ENCODE measurements around the gene SIK2. TPM values are rescaled to one million over a fixed set of nuclear protein-coding genes. Genes with fewer than 3 reads are reported as not detected.
"Not testable (repeated sequence)": the region's sequence is repeated elsewhere in the genome, so short reads cannot be mapped to it uniquely, and the experiment has no call there.

The SIK2 gene
- total and polyA plus RNA-seq, 2 donors (not counting 3 experiments of a cell fraction or from before 2014, with no cell fraction given), result 14.6 to 17.1 TPM

DNA sequence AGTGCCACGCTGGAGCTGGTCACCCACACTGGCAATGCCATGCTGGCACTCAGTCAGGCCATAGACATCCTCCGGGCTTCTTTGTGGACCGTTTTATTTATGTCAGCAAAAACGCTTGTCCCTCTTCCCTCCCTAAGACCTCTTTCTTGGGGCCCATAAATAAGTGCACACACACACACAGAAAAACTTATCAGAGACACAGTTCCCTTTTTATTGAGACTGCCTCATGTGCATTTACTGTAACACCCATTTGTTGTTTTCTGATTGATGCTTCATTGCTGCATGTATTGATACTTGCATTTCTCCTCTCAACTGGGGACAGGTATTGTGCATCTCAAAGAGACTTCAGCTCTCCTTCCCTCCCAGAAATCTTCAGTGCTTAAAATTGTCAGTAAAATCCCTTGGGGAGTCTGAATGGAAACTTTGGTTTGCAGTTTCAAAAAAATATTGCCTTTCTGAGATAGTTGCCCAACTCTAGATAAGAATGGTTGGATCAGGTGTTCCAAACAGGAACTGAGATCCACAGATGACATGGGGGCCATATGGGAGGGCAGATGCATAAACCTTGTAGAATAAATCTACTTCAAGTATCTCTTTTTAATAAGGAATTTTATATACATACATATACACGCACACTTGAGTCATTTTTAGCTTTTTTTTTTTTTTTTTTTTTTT is 113.0 kb downstream of the SIK2 start:
- Histone ChIP-seq H3K9ac (replicated peaks; ENCODE audit: extremely low read depth, insufficient read depth, low read length) (no peak overlapping the region), H3K27ac (ENCODE audit: insufficient read depth, low read depth, low read length) (no peak overlapping the region), H3K9me1 (replicated peaks; ENCODE audit: control insufficient read depth, extremely low read depth, insufficient read depth, low read length) (no peaks in the 10 kb centered on the region), H3K36me3 (ENCODE audit: control insufficient read depth in 2 of 2, extremely low read depth in 1 of 2, insufficient read depth in 2 of 2, low read length in 2 of 2) (peaks cover 0 to 11% of the 10 kb centered on the region in 2 experiments), H3K9me3 (replicated peaks; ENCODE audit: control insufficient read depth, insufficient read depth, low read length) (no peaks in the 10 kb centered on the region), H3K27me3 (ENCODE audit: control insufficient read depth in 2 of 2, insufficient read depth in 2 of 2, low read length in 2 of 2) (no peaks in the 10 kb centered on the region), H4K20me1 (replicated peaks; ENCODE audit: control insufficient read depth, extremely low read depth, insufficient read depth, low read length) (no peaks in the 10 kb centered on the region), H3K4me1 (ENCODE audit: control insufficient read depth, extremely low read depth, insufficient read depth, low read length) (peaks cover 6% of the 10 kb centered on the region), H3K79me2 (ENCODE audit: control insufficient read depth, insufficient read depth, low read length) (no peaks in the 10 kb centered on the region), H3K4me2 (ENCODE audit: insufficient read depth, low read length) (no peak overlapping the region), H2AFZ (ENCODE audit: low read depth, low read length) (no peak overlapping the region), H3K4me3 (replicated peaks in 1 of 3; ENCODE audit: insufficient read depth in 1 of 3, low read depth in 1 of 3, low read length in 3 of 3) (no peak overlapping the region)
- dilution Hi-C loops (cut with MboI; ENCODE audit: extremely low pct_ligation_motif_present, low sequenced_read_pairs) (no loop called here), intact Hi-C loops (cut with micrococcal nuclease) (loop anchor here (5.0 kb wide), 1 partner anchor 83 kb away; no protein-coding TSS in a partner anchor)
- FAIRE-seq (no peak), DNase-seq (ENCODE audit: low read depth, low spot score) (no peak)
- no peak for TF ChIP-seq POLR2A (IDR thresholded peaks at IDR 0.05; ENCODE audit: low read depth, low read length)
- TF ChIP-seq MYC (IDR thresholded peaks at IDR 0.05; ENCODE audit: low read depth, low read length), result no peak
- no peak for TF ChIP-seq GATA2 (IDR thresholded peaks at IDR 0.05; ENCODE audit: insufficient read depth, insufficient read length, low read depth, low read length)
- no peak for TF ChIP-seq JUN (IDR thresholded peaks at IDR 0.05; ENCODE audit: borderline replicate concordance, insufficient read depth, insufficient read length, low read depth)
- no peak for TF ChIP-seq FOS (IDR thresholded peaks at IDR 0.05; ENCODE audit: borderline replicate concordance, insufficient read depth, low read length)
- TF ChIP-seq, protein P1, sequence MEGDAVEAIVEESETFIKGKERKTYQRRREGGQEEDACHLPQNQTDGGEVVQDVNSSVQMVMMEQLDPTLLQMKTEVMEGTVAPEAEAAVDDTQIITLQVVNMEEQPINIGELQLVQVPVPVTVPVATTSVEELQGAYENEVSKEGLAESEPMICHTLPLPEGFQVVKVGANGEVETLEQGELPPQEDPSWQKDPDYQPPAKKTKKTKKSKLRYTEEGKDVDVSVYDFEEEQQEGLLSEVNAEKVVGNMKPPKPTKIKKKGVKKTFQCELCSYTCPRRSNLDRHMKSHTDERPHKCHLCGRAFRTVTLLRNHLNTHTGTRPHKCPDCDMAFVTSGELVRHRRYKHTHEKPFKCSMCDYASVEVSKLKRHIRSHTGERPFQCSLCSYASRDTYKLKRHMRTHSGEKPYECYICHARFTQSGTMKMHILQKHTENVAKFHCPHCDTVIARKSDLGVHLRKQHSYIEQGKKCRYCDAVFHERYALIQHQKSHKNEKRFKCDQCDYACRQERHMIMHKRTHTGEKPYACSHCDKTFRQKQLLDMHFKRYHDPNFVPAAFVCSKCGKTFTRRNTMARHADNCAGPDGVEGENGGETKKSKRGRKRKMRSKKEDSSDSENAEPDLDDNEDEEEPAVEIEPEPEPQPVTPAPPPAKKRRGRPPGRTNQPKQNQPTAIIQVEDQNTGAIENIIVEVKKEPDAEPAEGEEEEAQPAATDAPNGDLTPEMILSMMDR (IDR thresholded peaks at IDR 0.05; ENCODE audit: extremely low read depth in 1 of 2, insufficient read depth in 1 of 2, low read depth in 1 of 2, low read length in 2 of 2), result no peak
- no peak for TF ChIP-seq EZH2 (IDR thresholded peaks at IDR 0.05; ENCODE audit: borderline replicate concordance, low read depth, low read length, severe bottlenecking)
- ChIA-PET CTCF (interaction anchor here (1.0 to 1.4 kb wide), 3 partner anchors 14 to 111 kb away, joined by 3 read pairs; no protein-coding TSS in a partner anchor), POLR2A (no interaction called here)
- no TSS peak for BruUV-seq (replicated peaks)

DNA sequence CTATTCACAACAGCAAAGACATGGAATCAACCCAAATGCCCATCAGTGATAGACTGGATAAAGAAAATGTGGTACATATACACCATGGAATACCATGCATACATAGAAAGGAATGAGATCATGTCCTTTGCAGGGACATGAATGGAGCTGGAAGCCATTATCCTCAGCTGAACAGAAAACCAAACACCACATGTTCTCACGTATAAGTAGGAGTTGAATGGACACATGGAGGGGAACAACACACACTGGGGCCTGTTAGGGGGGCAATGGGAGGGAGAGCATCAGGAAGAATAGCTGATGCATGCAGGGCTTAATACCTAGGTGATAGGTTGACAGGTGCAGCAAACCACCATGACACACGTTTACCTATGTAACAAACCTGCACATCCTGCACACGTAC is 115.4 kb downstream of the SIK2 start:
- H3K27ac ChIP-seq (ENCODE audit: insufficient read depth, low read depth, low read length); H3K9me3 ChIP-seq (replicated peaks; ENCODE audit: control insufficient read depth, insufficient read depth, low read length); H3K4me3 ChIP-seq (replicated peaks in 1 of 3; ENCODE audit: insufficient read depth in 1 of 3, low read depth in 1 of 3, low read length in 3 of 3); BruUV-seq (replicated peaks); FAIRE-seq; H3K27me3 ChIP-seq (ENCODE audit: control insufficient read depth in 2 of 2, insufficient read depth in 2 of 2, low read length in 2 of 2); H3K4me2 ChIP-seq (ENCODE audit: insufficient read depth, low read length); H3K9me1 ChIP-seq (replicated peaks; ENCODE audit: control insufficient read depth, extremely low read depth, insufficient read depth, low read length); H3K4me1 ChIP-seq (ENCODE audit: control insufficient read depth, extremely low read depth, insufficient read depth, low read length); H2AFZ ChIP-seq (ENCODE audit: low read depth, low read length); DNase-seq (ENCODE audit: low read depth, low spot score); H3K9ac ChIP-seq (replicated peaks; ENCODE audit: extremely low read depth, insufficient read depth, low read length); dilution Hi-C loops (cut with MboI; ENCODE audit: extremely low pct_ligation_motif_present, low sequenced_read_pairs); H3K79me2 ChIP-seq (ENCODE audit: control insufficient read depth, insufficient read depth, low read length); POLR2A ChIA-PET; H4K20me1 ChIP-seq (replicated peaks; ENCODE audit: control insufficient read depth, extremely low read depth, insufficient read depth, low read length): not testable (repeated sequence)
- intact Hi-C loops (cut with micrococcal nuclease), result loop anchor here (1.0 to 5.0 kb wide), 2 partner anchors 18 to 85 kb away; no protein-coding TSS in a partner anchor
- CTCF ChIA-PET, result interaction anchor here (1.1 to 2.1 kb wide), 4 partner anchors 14 to 113 kb away, joined by 3 to 11 read pairs (median 6); no protein-coding TSS in a partner anchor
- H3K36me3 ChIP-seq (ENCODE audit: control insufficient read depth in 2 of 2, extremely low read depth in 1 of 2, insufficient read depth in 2 of 2, low read length in 2 of 2), result peaks cover 0 to 20% of the 10 kb centered on the region in 2 experiments
